ENCODE results near the gene PDLIM7.

Gene PDLIM7

GRCh38 chr5:177445052-177445916, 52.1 kb downstream of the PDLIM7 start:
- 68% methylated on average over 5 of the region's 10 CpGs for WGBS (ENCODE audit: insufficient coverage)
- Histone ChIP-seq H3K4me1 (ENCODE audit: control extremely low read depth in 1 of 4, control insufficient read depth in 4 of 4, insufficient read depth in 4 of 4, low read length in 3 of 4) (peaks cover 0 to 41% (median 25%) of the 10 kb centered on the region in 4 experiments), H3K9me3 (ENCODE audit: control extremely low read depth in 1 of 5, control insufficient read depth in 4 of 5, insufficient read depth in 2 of 5, low read depth in 1 of 5, low read length in 4 of 5) (no peaks in the 10 kb centered on the region), H3K4me3 (ENCODE audit: control insufficient read depth in 1 of 7, extremely low read depth in 1 of 7, insufficient read depth in 4 of 7, low read depth in 2 of 7, low read length in 6 of 7) (peak overlapping the region in 2 of 7 experiments; percentile 72 to 79), H3K36me3 (ENCODE audit: control insufficient read depth in 4 of 4, insufficient read depth in 4 of 4, low read length in 3 of 4) (peaks cover 0 to 35% (median 20%) of the 10 kb centered on the region in 4 experiments), H3K27me3 (replicated peaks in 2 of 5; ENCODE audit: control insufficient read depth in 4 of 5, insufficient read depth in 5 of 5, low read length in 4 of 5) (no peaks in the 10 kb centered on the region), H3K27ac (ENCODE audit: insufficient read depth in 1 of 2, low read depth in 1 of 2, low read length in 2 of 2, poor library complexity in 1 of 2, severe bottlenecking in 2 of 2) (no peak overlapping the region)
- CTCF ChIA-PET = interaction anchor here (0.7 to 26.2 kb wide), 7 partner anchors 9 to 87 kb away, joined by 3 to 509 read pairs (median 104); partner anchors contain the start of genes DOK3, F12, GRK6 and PFN3
- peak in 1 of 3 donors; percentile 39 for DNase-seq
- POLR2A ChIA-PET = interaction anchor here (1.2 to 5.9 kb wide), 4 partner anchors 9 to 52 kb away, joined by 4 to 34 read pairs (median 14); partner anchors contain the start of gene PDLIM7

DNA sequence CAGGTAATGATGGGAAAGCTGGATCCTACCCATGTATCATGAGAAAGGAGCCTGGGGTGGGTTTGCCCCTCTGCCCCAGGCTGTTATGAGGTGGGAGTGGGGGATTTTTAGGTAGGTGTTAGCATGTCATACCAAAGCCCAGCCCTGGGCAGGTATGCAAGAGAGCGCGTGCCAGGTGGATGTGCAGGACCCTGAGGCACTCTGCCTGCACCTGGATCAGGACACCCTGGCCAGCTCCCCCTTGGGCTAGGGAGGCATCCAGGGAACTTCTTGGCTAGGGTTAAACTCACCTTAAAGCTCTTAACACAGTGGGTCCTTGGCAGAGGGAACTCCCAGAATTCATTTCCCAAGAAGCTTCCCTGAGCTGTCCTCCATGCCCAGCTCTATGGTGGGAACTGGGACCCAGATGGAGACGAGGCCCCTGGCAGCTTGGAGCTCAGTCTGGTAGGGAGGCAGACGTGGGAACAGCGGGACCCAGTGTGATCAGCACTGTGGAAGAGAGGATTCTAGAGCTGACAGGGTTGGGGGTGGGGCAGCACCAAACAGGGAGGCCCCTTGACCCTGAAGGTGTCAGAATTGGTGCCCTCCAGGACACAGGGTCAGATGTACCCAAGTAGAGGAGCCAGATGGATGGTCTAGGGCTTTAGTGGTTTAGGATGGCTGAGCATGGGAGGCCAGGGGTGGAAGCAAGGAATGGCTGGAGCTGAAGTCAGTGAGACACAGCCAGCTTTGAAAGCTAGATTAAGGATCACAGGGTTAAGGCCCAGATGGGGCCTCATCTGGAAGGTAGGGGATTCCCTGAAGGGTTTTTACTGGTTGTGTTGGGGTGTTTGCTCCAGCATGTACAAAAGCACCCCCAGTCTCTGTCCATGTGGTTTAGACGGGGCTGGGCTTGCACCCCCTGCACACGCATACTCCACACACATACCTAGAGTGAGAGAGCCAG, 53.0 kb downstream of the PDLIM7 start:
- no peaks in the 10 kb centered on the region for H3K27me3 ChIP-seq (replicated peaks in 2 of 5; ENCODE audit: control insufficient read depth in 4 of 5, insufficient read depth in 5 of 5, low read length in 4 of 5)
- H3K4me1 ChIP-seq (ENCODE audit: control extremely low read depth in 1 of 4, control insufficient read depth in 4 of 4, insufficient read depth in 4 of 4, low read length in 3 of 4) = peaks cover 0 to 41% (median 25%) of the 10 kb centered on the region in 4 experiments
- POLR2A ChIA-PET = interaction anchor here (0.7 to 5.9 kb wide), 7 partner anchors 10 to 53 kb away, joined by 3 to 34 read pairs (median 4); partner anchors contain the start of genes GRK6 and PDLIM7
- H3K36me3 ChIP-seq (ENCODE audit: control insufficient read depth in 4 of 4, insufficient read depth in 4 of 4, low read length in 3 of 4) = peaks cover 0 to 44% (median 29%) of the 10 kb centered on the region in 4 experiments
- 95% methylated on average over 5 of the region's 7 CpGs for WGBS (ENCODE audit: insufficient coverage)
- H3K4me3 ChIP-seq (ENCODE audit: control insufficient read depth in 1 of 7, extremely low read depth in 1 of 7, insufficient read depth in 4 of 7, low read depth in 2 of 7, low read length in 6 of 7) = no peak overlapping the region
- CTCF ChIA-PET = interaction anchor here (1.4 to 26.2 kb wide), 5 partner anchors 10 to 135 kb away, joined by 3 to 509 read pairs (median 265); partner anchors contain the start of genes F12, GRK6, PFN3 and SLC34A1
- no peak overlapping the region for H3K27ac ChIP-seq (ENCODE audit: insufficient read depth in 1 of 2, low read depth in 1 of 2, low read length in 2 of 2, poor library complexity in 1 of 2, severe bottlenecking in 2 of 2)
- peak in 1 of 3 donors; percentile 37 for DNase-seq
- no peaks in the 10 kb centered on the region for H3K9me3 ChIP-seq (ENCODE audit: control extremely low read depth in 1 of 5, control insufficient read depth in 4 of 5, insufficient read depth in 2 of 5, low read depth in 1 of 5, low read length in 4 of 5)

GRCh38 chr5:177443144-177443983, 54.0 kb downstream of the PDLIM7 start:
- no peak for DNase-seq
- peaks cover 5 to 52% (median 35%) of the 10 kb centered on the region in 4 experiments for H3K36me3 ChIP-seq (ENCODE audit: control insufficient read depth in 4 of 4, insufficient read depth in 4 of 4, low read length in 3 of 4)
- peaks cover 0 to 37% (median 22%) of the 10 kb centered on the region in 4 experiments for H3K4me1 ChIP-seq (ENCODE audit: control extremely low read depth in 1 of 4, control insufficient read depth in 4 of 4, insufficient read depth in 4 of 4, low read length in 3 of 4)
- CTCF ChIA-PET = interaction anchor here (1.4 to 26.2 kb wide), 5 partner anchors 11 to 133 kb away, joined by 3 to 509 read pairs (median 265); partner anchors contain the start of genes F12, GRK6, PFN3 and SLC34A1
- H3K27me3 ChIP-seq (replicated peaks in 2 of 5; ENCODE audit: control insufficient read depth in 4 of 5, insufficient read depth in 5 of 5, low read length in 4 of 5) = no peaks in the 10 kb centered on the region
- POLR2A ChIA-PET = interaction anchor here (1.2 to 5.9 kb wide), 5 partner anchors 11 to 39 kb away, joined by 3 to 34 read pairs (median 4); partner anchors contain the start of gene GRK6
- WGBS (ENCODE audit: insufficient coverage) = 89% methylated on average over 14 of the region's 15 CpGs
- no peak overlapping the region for H3K4me3 ChIP-seq (ENCODE audit: control insufficient read depth in 1 of 7, extremely low read depth in 1 of 7, insufficient read depth in 4 of 7, low read depth in 2 of 7, low read length in 6 of 7)
- H3K9me3 ChIP-seq (ENCODE audit: control extremely low read depth in 1 of 5, control insufficient read depth in 4 of 5, insufficient read depth in 2 of 5, low read depth in 1 of 5, low read length in 4 of 5) = no peaks in the 10 kb centered on the region
- H3K27ac ChIP-seq (ENCODE audit: insufficient read depth in 1 of 2, low read depth in 1 of 2, low read length in 2 of 2, poor library complexity in 1 of 2, severe bottlenecking in 2 of 2) = no peak overlapping the region

DNA sequence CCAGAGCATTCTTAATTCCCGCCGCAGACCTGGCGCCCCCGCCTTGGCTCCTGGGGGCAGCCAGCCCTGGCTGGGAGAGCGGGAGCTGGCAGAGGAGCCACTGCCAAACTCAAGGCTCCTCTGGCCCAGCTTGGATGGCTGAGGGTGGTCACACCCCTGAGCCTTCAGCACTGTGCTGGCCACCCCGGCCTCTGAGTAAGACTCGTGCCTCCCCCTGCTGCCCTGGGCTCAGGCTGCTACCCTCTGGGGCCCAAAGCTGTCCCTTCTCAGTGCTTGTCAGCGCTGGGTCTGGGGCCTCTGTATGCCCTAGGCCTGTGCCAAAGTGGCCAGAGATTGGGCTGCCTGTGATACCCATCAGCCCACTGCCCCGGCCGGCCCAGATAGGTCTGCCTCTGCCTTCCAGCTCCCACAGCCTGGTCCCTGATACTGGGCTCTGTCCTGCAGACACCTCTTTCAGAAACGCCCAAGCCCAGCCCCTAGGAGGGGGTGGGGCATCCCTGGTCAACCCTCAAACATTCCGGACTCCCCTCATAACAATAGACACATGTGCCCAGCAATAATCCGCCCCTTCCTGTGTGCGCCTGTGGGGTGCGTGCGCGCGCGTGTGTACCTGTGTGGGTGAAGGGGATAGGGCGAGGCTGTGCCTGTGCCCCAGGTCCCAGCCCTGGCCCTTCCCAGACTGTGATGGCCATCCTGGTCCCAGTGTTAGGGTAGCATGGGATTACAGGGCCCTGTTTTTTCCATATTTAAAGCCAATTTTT, 55.2 kb downstream of the PDLIM7 start:
- WGBS (ENCODE audit: insufficient coverage) = 92% methylated on average over 11 of the region's 20 CpGs
- Histone ChIP-seq H3K36me3 (ENCODE audit: control insufficient read depth in 4 of 4, insufficient read depth in 4 of 4, low read length in 3 of 4) (peaks cover 12 to 62% (median 44%) of the 10 kb centered on the region in 4 experiments), H3K27me3 (replicated peaks in 2 of 5; ENCODE audit: control insufficient read depth in 4 of 5, insufficient read depth in 5 of 5, low read length in 4 of 5) (no peaks in the 10 kb centered on the region), H3K4me3 (ENCODE audit: control insufficient read depth in 1 of 7, extremely low read depth in 1 of 7, insufficient read depth in 4 of 7, low read depth in 2 of 7, low read length in 6 of 7) (no peak overlapping the region), H3K9me3 (ENCODE audit: control extremely low read depth in 1 of 5, control insufficient read depth in 4 of 5, insufficient read depth in 2 of 5, low read depth in 1 of 5, low read length in 4 of 5) (no peaks in the 10 kb centered on the region), H3K27ac (ENCODE audit: insufficient read depth in 1 of 2, low read depth in 1 of 2, low read length in 2 of 2, poor library complexity in 1 of 2, severe bottlenecking in 2 of 2) (no peak overlapping the region), H3K4me1 (ENCODE audit: control extremely low read depth in 1 of 4, control insufficient read depth in 4 of 4, insufficient read depth in 4 of 4, low read length in 3 of 4) (peaks cover 0 to 26% (median 12%) of the 10 kb centered on the region in 4 experiments)
- ChIA-PET POLR2A (interaction anchor here (0.6 kb wide), 1 partner anchor 11 kb away, joined by 3 read pairs; no protein-coding TSS in a partner anchor), CTCF (interaction anchor here (0.9 to 26.2 kb wide), 5 partner anchors 12 to 52 kb away, joined by 3 to 509 read pairs (median 104); partner anchors contain the start of genes F12, GRK6 and PFN3)
- no peak for DNase-seq

DNA sequence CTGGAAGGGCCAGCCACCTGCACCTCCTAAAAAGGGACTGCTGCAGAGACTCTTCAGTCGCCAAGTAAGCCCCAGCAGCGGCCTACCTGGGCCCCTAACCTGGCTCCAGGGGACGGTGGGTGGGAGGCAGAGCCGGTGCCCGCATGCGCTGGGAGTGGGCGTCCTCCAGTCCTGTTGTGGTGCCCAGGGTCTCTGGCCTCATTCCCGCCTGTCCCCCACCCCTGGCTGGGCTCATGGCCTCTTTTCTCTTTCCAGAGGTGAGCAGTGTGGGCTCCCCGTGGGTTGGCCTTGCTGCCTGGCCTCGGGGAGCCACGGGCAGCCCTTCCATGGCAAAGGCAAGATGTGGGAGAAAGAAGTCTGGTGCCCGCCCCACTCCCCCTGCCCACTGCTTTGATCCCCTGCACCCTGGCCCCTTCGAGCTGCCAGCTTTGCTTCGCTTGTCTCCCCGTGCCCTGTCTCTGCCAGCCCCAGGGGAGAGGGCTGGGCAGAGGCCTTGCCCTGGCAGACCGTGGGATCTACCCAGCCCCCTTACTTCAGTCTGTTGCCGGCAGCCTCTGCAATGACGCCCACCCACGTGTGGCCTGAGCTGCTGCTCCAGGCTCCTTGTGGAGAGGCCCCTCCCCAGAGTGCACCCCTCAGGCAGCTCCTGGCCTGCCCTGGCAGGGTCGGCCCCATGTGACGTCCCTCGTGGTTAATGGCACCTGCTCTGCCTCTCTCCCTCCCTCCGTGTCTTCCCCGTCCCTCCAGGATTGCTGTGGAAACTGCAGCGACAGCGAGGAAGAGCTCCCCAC, 56.2 kb downstream of the PDLIM7 start:
- 93% methylated on average over 22 of the region's 26 CpGs for WGBS (ENCODE audit: insufficient coverage)
- POLR2A ChIA-PET = interaction anchor here (0.6 to 2.6 kb wide), 4 partner anchors 7 to 30 kb away, joined by 3 to 8 read pairs (median 5); no protein-coding TSS in a partner anchor

More for the DNA sequence above, 56.2 kb downstream of the PDLIM7 start:
- Histone ChIP-seq H3K9me3 (ENCODE audit: control extremely low read depth in 1 of 5, control insufficient read depth in 4 of 5, insufficient read depth in 2 of 5, low read depth in 1 of 5, low read length in 4 of 5) (no peaks in the 10 kb centered on the region), H3K27ac (ENCODE audit: insufficient read depth in 1 of 2, low read depth in 1 of 2, low read length in 2 of 2, poor library complexity in 1 of 2, severe bottlenecking in 2 of 2) (no peak overlapping the region), H3K4me3 (ENCODE audit: control insufficient read depth in 1 of 7, extremely low read depth in 1 of 7, insufficient read depth in 4 of 7, low read depth in 2 of 7, low read length in 6 of 7) (no peak overlapping the region), H3K36me3 (ENCODE audit: control insufficient read depth in 4 of 4, insufficient read depth in 4 of 4, low read length in 3 of 4) (peaks cover 14 to 71% (median 52%) of the 10 kb centered on the region in 4 experiments), H3K27me3 (replicated peaks in 2 of 5; ENCODE audit: control insufficient read depth in 4 of 5, insufficient read depth in 5 of 5, low read length in 4 of 5) (no peaks in the 10 kb centered on the region), H3K4me1 (ENCODE audit: control extremely low read depth in 1 of 4, control insufficient read depth in 4 of 4, insufficient read depth in 4 of 4, low read length in 3 of 4) (peaks cover 0 to 18% (median 5%) of the 10 kb centered on the region in 4 experiments)
- no peak for DNase-seq
- CTCF ChIA-PET = interaction anchor here (0.9 to 26.2 kb wide), 5 partner anchors 13 to 50 kb away, joined by 3 to 509 read pairs (median 104); partner anchors contain the start of genes F12, GRK6 and PFN3

All from common myeloid progenitor, CD34-positive (primary cell).